Stomach (tissue), 4 donors: Measurements from ENCODE around the gene FAM228A.

Experiments used
- EP300 ChIP-seq: sonication (generic); formaldehyde crosslinking; IDR thresholded peaks from one replicate; pipeline ENCODE4 v1.6.1; 2017; ENCODE audit warnings: antibody characterized with exemption
- POLR2A ChIP-seq, 4 donors: fragments of 450-650 bp; IDR thresholded peaks; one replicate each; pipeline ENCODE4 v1.6.1; 2016; ENCODE audit warnings: antibody characterized with exemption in 4 of 4, control low read depth in 2 of 4, mild to moderate bottlenecking in 1 of 4, moderate library complexity in 1 of 4
- POLR2AphosphoS5 ChIP-seq, 3 donors: sonication (generic); formaldehyde crosslinking; IDR thresholded peaks; one replicate each; pipeline ENCODE4 v1.6.1; 2016; ENCODE audit warnings: antibody characterized with exemption in 3 of 3
- TF ChIP-seq, protein P1 (sequence below), 7 experiments: fragments of 450-650 bp in 4 of 7; fragments of 200-600 bp in 3 of 7; sonication (generic) in 3 of 7; IDR thresholded peaks; one replicate each; pipeline ENCODE4 v1.5.1; 2016 to 2019; ENCODE audit warnings: antibody characterized with exemption in 7 of 7, control low read depth in 2 of 7, mild to moderate bottlenecking in 1 of 7

DNA sequence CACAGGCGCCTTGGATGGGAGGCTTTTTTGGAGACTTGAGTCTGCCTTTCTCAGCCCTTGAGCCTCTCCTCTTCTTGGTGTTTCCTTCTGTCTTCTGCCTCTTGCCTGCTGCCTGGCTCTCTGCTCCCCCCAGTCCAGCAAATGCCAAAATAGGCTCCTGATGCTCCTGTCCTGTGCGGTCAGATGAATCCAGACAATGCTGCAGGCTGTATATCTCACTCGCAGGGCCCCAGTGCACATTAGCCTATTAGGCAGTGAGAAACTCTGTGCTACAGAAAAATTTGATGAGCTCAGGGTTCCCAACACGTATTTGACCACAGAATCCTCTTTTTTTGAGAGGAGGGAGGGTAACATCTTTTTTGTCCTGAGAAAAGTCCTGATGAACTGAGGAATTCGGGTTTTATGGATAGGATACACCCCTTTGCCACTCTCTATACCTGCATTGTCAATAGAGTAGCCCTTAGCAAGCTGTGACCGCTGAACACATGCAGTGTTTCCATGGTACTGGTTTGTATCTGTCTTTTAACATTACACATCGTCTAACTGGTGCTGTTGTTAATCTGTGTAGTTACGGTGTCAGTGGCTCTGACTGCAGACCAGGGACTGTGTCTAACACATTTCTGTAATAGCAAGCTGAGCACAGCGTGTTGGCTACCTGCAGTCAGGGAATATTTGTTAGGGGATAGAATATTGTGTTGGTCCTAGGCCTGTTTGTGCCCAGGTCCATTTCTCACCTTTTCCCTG, 50.8 kb downstream of the FAM228A start:
- no peak for TF ChIP-seq EP300
- TF ChIP-seq, protein P1, sequence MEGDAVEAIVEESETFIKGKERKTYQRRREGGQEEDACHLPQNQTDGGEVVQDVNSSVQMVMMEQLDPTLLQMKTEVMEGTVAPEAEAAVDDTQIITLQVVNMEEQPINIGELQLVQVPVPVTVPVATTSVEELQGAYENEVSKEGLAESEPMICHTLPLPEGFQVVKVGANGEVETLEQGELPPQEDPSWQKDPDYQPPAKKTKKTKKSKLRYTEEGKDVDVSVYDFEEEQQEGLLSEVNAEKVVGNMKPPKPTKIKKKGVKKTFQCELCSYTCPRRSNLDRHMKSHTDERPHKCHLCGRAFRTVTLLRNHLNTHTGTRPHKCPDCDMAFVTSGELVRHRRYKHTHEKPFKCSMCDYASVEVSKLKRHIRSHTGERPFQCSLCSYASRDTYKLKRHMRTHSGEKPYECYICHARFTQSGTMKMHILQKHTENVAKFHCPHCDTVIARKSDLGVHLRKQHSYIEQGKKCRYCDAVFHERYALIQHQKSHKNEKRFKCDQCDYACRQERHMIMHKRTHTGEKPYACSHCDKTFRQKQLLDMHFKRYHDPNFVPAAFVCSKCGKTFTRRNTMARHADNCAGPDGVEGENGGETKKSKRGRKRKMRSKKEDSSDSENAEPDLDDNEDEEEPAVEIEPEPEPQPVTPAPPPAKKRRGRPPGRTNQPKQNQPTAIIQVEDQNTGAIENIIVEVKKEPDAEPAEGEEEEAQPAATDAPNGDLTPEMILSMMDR (IDR thresholded peaks at IDR 0.05): no peak
- no peak for TF ChIP-seq POLR2A (IDR thresholded peaks at IDR 0.05)
- TF ChIP-seq POLR2AphosphoS5 (IDR thresholded peaks at IDR 0.05): no peak
